GM10847 (cell line): ENCODE results near the gene PEF1.

ENCODE experiments used
- POLR2A ChIP-seq: IDR thresholded peaks from 2 replicates; pipeline ENCODE4 v1.6.1; 2011; ENCODE audit not compliant: insufficient read length; ENCODE audit errors: extremely low read depth

Gene PEF1

DNA sequence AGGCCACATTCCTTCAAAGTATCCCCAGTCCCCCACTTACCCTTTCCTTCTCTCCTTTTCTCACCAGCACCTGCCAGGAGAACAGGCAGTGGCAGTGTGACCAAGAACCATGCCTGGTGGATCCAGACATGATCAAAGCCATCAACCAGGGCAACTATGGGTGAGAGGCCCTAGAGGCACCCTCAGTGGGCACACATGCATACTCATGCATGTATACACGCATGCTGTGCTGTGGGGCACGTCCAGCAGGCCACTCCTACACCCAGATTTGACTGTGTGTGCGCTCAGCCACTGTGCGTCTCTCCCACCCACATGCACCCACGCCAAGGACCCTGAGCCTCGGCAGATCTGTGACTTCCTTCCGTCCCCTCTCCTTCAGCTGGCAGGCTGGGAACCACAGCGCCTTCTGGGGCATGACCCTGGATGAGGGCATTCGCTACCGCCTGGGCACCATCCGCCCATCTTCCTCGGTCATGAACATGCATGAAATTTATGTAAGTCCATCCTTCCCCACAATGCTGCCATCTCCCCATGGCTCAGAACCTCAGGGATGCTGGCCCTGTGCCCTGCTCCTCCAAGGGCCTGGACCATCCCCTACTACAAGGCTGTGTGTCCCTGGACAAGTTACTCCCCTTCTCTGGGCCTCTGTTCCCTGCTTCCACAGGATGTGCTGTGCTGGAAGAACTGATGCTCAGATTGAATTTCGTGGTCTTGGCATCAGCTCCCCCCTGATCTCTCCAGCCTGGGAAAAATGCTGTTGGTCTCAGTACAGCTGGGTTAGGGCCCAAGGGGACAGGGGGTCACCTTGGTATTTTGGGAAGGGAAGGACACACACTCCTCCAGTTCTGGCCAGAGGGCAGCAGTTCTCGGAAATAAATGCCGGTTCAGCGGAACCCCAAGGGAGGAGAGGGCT, 61.3 kb downstream of the PEF1 start:
- TF ChIP-seq POLR2A: no peak

DNA sequence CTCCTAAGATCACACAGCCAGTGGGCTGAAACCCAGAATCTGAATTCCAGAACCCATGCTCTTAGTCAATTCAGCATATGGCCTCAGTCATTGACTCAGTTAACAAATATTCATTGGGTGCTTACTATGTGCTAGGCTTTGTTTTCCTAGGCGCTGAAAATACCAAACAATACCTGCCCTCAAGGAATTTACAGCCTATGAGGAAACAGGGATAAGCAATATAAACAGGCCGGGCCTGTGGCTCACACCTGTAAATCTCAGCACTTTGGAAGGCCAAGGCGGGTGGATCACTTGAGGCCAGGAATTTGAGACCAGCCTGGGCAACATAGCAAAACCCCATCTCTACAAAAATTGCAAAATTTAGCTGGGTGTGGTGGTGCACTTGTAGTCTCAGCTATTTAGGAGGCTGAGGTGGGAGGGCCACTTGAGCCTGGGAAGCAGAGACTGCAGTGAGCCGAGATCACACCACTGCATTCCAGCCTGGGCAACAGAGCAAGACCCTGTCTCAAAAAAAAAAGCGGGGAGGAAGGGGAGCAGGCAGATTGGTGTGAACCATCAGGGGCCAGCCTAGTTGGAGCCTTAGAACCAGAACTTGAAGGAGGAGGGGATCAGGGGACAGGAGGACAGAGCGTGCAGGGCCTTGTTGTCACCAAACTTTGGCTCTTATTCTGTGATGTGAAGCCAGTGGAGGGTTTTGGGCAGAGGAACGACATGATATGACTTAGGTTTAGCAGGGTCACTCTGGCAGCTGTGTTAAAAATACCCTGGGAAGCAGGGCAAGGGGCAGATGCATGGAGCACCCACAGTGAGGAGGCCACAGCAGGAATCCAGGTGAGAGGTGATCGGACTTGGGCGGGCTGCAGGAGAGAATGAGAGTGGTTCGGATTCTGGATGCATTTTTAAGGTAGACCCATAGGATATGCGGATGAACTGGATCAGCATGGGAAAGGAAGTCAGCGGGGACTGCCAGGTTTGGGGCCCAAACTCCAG, 62.6 kb downstream of the PEF1 start:
- TF ChIP-seq POLR2A: no peak

DNA sequence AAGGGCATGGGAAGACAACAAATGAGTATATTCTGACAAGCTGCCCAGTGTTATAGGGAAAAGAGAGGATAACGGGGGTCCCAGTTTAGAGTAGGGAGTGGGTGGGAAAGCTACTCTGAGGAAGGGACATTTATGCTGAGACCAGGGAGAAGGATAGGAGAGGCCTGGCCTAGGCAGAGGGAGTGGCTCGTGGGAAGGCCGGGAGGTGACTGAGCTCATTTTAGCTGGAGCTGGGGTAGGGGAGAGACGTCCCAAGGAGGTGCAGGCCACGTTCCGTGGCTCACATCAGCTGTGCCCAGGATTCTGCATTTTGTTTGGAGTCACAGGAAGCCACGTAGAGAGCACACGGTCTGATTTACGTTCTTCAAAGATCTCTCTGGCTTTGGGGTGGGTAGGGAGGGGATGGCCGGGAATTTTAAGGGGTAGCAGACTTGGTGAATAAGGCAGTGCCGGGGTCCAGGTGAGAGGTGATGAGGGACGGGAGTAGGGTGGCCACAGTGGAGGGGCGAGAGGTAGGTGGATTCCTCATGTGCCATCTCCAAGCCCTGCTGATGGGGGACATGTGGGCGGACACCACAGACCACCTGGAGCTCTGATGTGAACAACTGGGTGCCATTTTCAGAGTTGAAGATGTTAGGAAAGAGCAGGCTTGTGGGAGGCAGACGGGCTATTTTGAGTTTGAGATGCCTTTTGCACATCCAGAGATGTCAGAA, 63.6 kb downstream of the PEF1 start:
- no peak for TF ChIP-seq POLR2A

DNA sequence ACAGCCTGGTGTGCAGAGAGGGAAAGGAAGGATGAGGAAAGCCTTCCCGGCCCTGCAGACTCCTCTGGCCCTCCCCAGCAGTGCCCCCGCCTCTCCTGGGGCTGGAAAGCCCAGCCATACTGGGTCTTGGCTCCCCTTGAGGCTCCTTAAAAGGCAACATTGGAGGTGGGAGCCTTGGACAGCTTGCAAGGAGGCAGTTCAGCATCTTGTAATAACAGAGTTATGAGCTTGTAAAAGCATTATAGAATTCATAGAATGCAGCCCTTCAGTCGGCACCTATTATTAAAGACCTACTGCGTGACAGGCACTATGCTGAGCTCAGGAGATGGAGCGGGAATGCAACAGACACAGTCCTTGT, 64.2 kb downstream of the PEF1 start:
- TF ChIP-seq POLR2A: no peak
